NCI-H69 (cell line): ENCODE data around the gene NCOR1.
"Not testable (repeated sequence)": the region's sequence is repeated elsewhere in the genome, so short reads cannot be mapped to it uniquely, and the experiment has no call there.

Source experiments
- DNase-seq: peaks from one replicate; lab custom pipeline; 2025; lab: John Stamatoyannopoulos, UW

The NCOR1 gene

DNA sequence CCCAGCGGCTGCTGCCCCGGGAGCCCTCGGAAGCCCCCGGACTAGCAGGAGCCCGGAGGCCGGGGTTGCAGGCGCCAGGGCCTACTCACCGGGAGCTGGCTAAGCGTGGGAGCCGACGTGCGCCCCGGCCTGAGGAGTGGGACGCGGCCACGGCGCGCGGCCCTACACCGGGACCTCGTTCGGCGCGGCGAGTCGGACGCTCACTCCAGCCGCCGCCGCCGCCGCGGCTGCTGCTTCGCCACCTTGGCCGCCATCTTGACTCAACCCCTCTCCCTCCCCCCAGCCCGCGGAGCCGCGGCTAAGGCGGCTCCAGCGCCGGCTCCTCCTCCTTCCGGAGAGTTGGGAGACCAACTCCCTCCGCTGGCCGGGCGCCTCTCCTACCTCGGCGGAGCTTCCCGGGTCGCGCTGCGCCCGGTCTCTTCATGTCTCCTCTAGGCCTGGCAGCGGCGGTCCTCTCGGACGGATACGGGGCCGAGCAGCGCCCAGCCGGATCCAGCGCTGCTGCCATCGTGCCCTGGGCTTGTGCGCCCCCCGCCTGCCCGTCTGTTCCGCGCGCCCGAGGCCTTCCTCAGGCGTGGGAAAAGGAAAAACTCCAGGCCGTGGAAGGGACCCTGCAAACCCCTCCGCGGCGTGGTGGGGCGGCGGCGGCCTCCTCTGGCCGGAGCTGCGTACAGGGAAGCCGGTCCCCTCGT lies at the start of gene NCOR1:
NCOR1 (minus strand) TSS at position 262 of the 692 bp plus-strand sequence. CDS start 20,965 bp downstream, outside the sequence.
- peak; percentile 93 for DNase-seq

DNA sequence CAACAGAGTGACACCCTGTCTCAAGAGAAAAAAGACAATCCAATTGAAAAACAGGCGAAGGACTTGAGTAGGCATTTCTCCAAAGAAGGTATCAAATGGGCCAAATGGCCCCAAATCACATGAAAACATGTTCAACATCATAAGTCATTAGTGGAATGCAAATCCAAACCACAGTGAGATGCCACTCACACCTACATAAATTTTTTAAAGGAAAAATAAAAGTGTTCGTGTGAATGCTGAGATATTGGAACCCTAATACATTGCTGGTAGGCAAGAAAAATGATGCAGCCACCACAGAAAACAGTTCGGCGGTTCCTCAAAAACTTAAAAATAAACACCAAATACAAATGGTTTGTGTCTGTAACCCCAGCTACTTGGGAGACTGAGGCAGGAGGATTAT lies 46.9 kb upstream of the NCOR1 start:
- DNase-seq, result no peak

DNA sequence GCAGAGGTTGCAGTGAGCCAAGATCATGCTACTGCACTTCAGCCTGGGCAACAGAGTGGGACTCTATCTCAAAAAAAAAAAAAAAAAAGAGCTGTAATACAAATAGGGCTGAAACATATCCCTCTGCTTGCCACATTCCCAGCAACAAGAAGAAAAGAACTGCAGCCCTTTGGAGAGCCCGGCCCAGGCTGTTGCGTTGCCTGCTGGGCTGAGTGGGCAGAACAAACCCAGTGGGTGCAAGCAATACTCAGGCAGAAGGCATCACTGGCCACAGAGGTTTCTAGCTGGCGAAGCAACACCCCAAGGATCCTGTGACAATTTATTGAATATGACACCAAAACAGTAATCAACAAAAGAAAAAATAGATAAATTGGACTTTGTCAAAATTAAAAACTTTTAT lies 45.7 kb upstream of the NCOR1 start:
- DNase-seq, result no peak

- DNase-seq, result no peak
Measured at GRCh38 chr17:16259926-16260325, 44.6 kb upstream of the NCOR1 start.

GRCh38 chr17:16258901-16259300 lies 43.6 kb upstream of the NCOR1 start:
- DNase-seq, result no peak

- DNase-seq, result no peak
Measured at GRCh38 chr17:16255481-16255921, 40.2 kb upstream of the NCOR1 start.

- no peak for DNase-seq
Measured at GRCh38 chr17:16254773-16255400, 39.6 kb upstream of the NCOR1 start.

- DNase-seq, result no peak
Measured at GRCh38 chr17:16251556-16251955, 36.2 kb upstream of the NCOR1 start.

- no peak for DNase-seq
Measured at GRCh38 chr17:16251043-16251442, 35.7 kb upstream of the NCOR1 start.

GRCh38 chr17:16250635-16251034 lies 35.3 kb upstream of the NCOR1 start:
- DNase-seq, result no peak

DNA sequence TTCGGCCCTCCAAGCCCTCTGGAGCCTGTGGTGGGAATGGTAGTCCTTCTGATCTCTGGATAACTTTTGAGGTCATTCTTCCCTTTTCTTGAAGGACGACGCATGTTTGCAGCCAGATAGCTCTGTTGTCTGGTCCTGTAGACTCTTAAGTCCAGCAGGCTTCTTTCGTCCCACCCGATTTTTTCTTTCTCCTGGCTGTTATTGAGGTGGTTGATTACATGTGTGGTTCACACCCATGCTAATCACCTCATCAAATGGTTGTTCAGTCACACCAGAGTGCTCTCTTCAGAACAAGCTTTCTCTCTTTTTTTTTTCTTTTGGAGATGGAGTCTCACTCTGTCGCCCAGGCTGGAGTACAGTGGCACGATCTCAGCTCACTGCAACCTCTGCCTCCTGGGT lies 32.3 kb upstream of the NCOR1 start:
- no peak for DNase-seq

DNA sequence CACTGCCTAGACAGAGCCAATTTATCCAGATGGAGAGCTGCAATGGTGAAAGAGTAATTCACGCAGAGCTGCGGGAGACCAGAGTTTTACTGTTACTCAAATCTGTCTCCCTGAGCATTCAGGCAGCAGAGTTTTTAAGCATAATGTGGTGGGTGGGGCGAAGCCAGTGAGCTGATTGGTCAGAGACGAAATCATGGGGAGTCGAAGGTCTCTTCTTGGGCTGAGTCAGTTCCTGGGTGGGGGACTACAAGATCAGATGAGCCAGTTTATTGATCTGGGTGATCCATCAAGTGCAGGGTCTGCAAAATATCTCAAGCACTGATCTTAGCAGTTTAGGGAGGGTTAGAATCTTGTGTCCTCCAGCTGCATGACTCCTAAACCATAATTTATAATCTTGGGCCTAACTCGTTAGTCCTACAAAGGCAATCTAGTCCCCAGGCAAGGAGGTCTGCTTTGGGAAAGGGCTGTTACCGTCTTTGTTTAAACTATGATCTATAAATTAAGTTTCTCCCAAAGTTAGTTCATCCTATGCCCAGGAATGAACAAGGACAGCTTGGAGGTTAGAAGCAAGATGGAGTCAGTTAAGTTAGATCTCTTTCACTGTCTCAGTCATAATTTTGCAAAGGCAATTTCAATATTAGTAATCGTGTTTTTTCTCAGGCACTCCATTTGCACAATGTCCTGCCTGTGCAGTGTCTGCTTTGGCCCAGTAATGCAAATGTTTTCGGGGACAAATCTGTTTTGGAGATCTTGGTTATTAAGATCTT lies 28.6 kb upstream of the NCOR1 start:
- no peak for DNase-seq

GRCh38 chr17:16243385-16243784 lies 28.1 kb upstream of the NCOR1 start:
- DNase-seq, result no peak

DNA sequence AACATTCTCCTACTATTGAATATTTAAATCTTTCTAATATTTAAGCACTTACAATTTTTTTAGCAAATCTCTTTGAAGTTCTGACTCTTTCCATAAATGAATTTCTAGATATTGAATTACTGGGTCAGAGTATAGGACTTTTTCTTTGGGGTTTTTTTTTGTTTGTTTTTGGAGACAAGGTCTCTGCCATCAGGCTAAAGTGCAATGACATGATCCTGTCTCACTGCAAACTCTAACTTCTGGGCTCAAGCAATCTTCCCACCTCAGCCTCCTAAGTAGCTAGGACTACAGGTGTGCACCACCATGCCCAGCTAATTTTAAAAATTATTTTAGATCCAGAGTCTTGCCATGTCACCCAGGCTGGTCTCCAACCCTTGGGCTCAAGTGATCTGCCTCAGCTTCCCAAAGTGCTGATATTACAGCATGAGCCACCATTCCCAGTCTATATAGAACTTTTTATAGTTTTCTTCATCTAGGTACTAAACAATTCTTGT lies 26.6 kb upstream of the NCOR1 start:
- no peak for DNase-seq

GRCh38 chr17:16239931-16240330 lies 24.6 kb upstream of the NCOR1 start:
- DNase-seq, result no peak

- DNase-seq, result no peak
Measured at GRCh38 chr17:16232391-16232790, 17.1 kb upstream of the NCOR1 start.

DNA sequence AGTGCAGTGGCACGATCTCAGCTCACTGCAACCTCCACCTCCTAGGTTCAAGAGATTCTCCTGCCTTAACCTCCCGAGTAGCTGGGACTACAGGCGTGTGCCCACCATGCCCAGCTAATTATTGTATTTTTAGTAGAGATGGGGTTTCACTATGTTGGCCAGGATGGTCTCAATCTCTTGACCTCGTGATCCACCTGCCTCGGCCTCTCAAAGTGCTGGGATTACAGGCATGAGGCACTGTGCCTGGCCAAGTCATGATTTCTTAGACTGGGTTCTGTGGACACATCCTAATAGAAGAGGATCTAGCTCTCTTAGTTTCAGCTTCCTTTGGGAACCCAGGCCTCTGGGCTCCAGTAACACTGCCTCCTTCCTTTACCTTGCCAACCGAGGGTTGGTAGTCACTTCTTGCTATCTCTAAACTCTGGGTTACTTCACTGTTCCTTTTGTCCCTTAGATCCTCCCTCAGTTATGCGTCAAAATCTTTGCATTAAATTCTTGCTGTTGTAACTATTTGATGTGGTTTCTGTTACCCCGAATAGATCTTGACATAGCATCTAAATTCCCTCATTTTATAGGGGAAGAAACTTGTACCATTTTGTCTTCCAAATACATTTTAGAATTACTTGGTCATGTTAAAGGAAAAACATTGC lies 14.7 kb upstream of the NCOR1 start:
- DNase-seq, result not testable (repeated sequence)

GRCh38 chr17:16222406-16222805 lies 7.1 kb upstream of the NCOR1 start:
- no peak for DNase-seq

DNA sequence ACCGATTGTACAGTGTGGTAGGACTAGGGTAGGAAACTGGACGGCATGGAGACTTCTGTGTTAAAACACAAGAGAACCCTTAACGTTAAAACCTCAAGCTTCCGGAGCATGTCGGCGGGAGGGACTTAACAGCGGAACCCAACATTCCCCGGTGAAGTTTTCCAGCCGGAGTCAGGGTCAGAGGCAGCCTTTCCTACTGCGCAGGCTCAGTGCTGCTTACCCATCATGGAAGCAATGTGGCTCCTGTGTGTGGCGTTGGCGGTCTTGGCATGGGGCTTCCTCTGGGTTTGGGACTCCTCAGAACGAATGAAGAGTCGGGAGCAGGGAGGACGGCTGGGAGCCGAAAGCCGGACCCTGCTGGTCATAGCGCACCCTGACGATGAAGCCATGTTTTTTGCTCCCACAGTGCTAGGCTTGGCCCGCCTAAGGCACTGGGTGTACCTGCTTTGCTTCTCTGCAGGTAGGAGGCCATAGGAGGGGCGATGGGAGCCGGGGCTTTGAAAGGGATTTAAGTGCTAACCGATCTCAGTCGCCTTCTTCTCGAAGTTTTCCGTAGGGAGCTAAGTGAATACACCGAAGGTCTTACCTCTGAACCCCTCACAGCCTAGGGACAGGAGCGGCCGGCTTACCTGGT lies 1.8 kb upstream of the NCOR1 start, which contains the start of gene PIGL:
PIGL (plus strand) TSS at position 209 of the 634 bp plus-strand sequence; CDS start at position 226, 17 bp downstream.
- peak; percentile 90 for DNase-seq

- not testable (repeated sequence) for DNase-seq
Measured at GRCh38 chr17:16216341-16217001, 1.1 kb upstream of the NCOR1 start.

- DNase-seq, result peak; percentile 73
Measured at GRCh38 chr17:16215965-16216316, 607 bp upstream of the NCOR1 start.
